Measurements from ENCODE around the gene HSBP1L1.

Gene HSBP1L1

GRCh38 chr18:79935499-79935898, 28.9 kb upstream of the HSBP1L1 start:
- Histone ChIP-seq H3K14ac (ENCODE audit: low read length) (no peak overlapping the region), H3K27me3 (ENCODE audit: control insufficient read depth in 3 of 3, insufficient read depth in 3 of 3, low read depth in 1 of 3, low read length in 3 of 3) (peaks cover 0 to 2% (median 0%) of the 10 kb centered on the region in 3 experiments), H3K23ac (ENCODE audit: low read depth, low read length, poor library complexity) (no peak overlapping the region), H3K4me2 (ENCODE audit: insufficient read depth, low read length, poor library complexity, severe bottlenecking) (no peak overlapping the region), H2BK15ac (ENCODE audit: low read length) (no peak overlapping the region), H3K79me1 (ENCODE audit: low read depth, low read length) (peaks cover 12% of the 10 kb centered on the region), H3K9ac (ENCODE audit: low read depth, low read length, poor library complexity) (no peak overlapping the region), H2BK120ac (ENCODE audit: low read depth, low read length) (no peak overlapping the region), H2BK5ac (ENCODE audit: low read length) (no peak overlapping the region), H4K8ac (ENCODE audit: low read depth, low read length) (no peak overlapping the region), H3K9me3 (replicated peaks in 1 of 2; ENCODE audit: control insufficient read depth in 2 of 2, insufficient read depth in 1 of 2, low read depth in 1 of 2, low read length in 2 of 2) (peaks cover 14 to 45% of the 10 kb centered on the region in 2 donors), H3K4me3 (ENCODE audit: low read length in 2 of 2) (no peak overlapping the region), H3K18ac (ENCODE audit: low read length) (no peak overlapping the region), H3K36me3 (replicated peaks in 1 of 2; ENCODE audit: control insufficient read depth in 2 of 2, insufficient read depth in 2 of 2, low read length in 2 of 2) (peaks cover 7 to 51% of the 10 kb centered on the region in 2 donors), H2AFZ (ENCODE audit: low read length) (no peak overlapping the region), H4K91ac (ENCODE audit: low read depth, low read length, poor library complexity) (no peak overlapping the region), H3K4me1 (ENCODE audit: control insufficient read depth in 2 of 2, insufficient read depth in 1 of 2, low read depth in 1 of 2, low read length in 2 of 2) (no peaks in the 10 kb centered on the region), H2BK12ac (ENCODE audit: low read length) (no peak overlapping the region), H3K27ac (replicated peaks; ENCODE audit: low read length) (no peak overlapping the region), H2AK5ac (ENCODE audit: low read depth, low read length) (no peak overlapping the region), H3K4ac (ENCODE audit: low read length) (no peak overlapping the region)
- DNase-seq (ENCODE audit: low spot score), result no peak
- WGBS, 2 donors (ENCODE audit: extremely low coverage in 2 of 2, insufficient read length in 2 of 2, insufficient replicate concordance in 1 of 2), result no CpG with 5 or more reads among the region's 3 CpGs

DNA sequence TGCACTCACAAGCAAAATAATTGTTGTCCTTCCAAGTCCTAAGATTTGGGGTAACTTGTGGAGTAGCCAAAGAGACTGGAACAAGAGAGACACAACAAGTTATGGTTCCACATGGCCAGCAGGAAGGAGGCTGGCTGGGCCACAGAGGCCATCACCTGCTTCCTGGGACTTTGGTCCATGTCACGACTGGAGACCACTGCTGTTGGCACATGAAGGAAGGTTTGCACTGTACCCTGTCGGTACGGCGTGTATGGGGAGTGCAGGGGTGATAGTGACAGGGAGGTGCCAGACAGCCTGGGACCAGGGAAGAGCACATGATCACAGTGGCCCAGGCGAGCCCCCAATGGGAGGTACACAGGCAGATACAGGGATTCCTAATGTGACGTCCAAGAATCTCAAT, 28.5 kb upstream of the HSBP1L1 start:
- no peak overlapping the region for H3K23ac ChIP-seq (ENCODE audit: low read depth, low read length, poor library complexity)
- H3K14ac ChIP-seq (ENCODE audit: low read length), result no peak overlapping the region
- H4K8ac ChIP-seq (ENCODE audit: low read depth, low read length), result no peak overlapping the region
- no peak overlapping the region for H3K4ac ChIP-seq (ENCODE audit: low read length)
- DNase-seq (ENCODE audit: low spot score), result no peak
- H3K4me3 ChIP-seq (ENCODE audit: low read length in 2 of 2), result no peak overlapping the region
- no peak overlapping the region for H2BK120ac ChIP-seq (ENCODE audit: low read depth, low read length)
- no peaks in the 10 kb centered on the region for H3K4me1 ChIP-seq (ENCODE audit: control insufficient read depth in 2 of 2, insufficient read depth in 1 of 2, low read depth in 1 of 2, low read length in 2 of 2)
- peak overlapping the region; percentile 47 for H3K9ac ChIP-seq (ENCODE audit: low read depth, low read length, poor library complexity)
- WGBS, 2 donors (ENCODE audit: extremely low coverage in 2 of 2, insufficient read length in 2 of 2, insufficient replicate concordance in 1 of 2), result no CpG with 5 or more reads among the region's 6 CpGs
- H3K27ac ChIP-seq (replicated peaks; ENCODE audit: low read length), result no peak overlapping the region
- H3K9me3 ChIP-seq (replicated peaks in 1 of 2; ENCODE audit: control insufficient read depth in 2 of 2, insufficient read depth in 1 of 2, low read depth in 1 of 2, low read length in 2 of 2), result peaks cover 14 to 41% of the 10 kb centered on the region in 2 donors
- H2BK12ac ChIP-seq (ENCODE audit: low read length), result no peak overlapping the region
- H3K36me3 ChIP-seq (replicated peaks in 1 of 2; ENCODE audit: control insufficient read depth in 2 of 2, insufficient read depth in 2 of 2, low read length in 2 of 2), result peaks cover 7 to 55% of the 10 kb centered on the region in 2 donors
- no peak overlapping the region for H4K91ac ChIP-seq (ENCODE audit: low read depth, low read length, poor library complexity)
- H3K4me2 ChIP-seq (ENCODE audit: insufficient read depth, low read length, poor library complexity, severe bottlenecking), result no peak overlapping the region
- no peak overlapping the region for H2BK5ac ChIP-seq (ENCODE audit: low read length)
- H2AFZ ChIP-seq (ENCODE audit: low read length), result no peak overlapping the region
- peaks cover 0 to 2% (median 0%) of the 10 kb centered on the region in 3 experiments for H3K27me3 ChIP-seq (ENCODE audit: control insufficient read depth in 3 of 3, insufficient read depth in 3 of 3, low read depth in 1 of 3, low read length in 3 of 3)
- peaks cover 12% of the 10 kb centered on the region for H3K79me1 ChIP-seq (ENCODE audit: low read depth, low read length)
- no peak overlapping the region for H2BK15ac ChIP-seq (ENCODE audit: low read length)
- no peak overlapping the region for H2AK5ac ChIP-seq (ENCODE audit: low read depth, low read length)
- no peak overlapping the region for H3K18ac ChIP-seq (ENCODE audit: low read length)

DNA sequence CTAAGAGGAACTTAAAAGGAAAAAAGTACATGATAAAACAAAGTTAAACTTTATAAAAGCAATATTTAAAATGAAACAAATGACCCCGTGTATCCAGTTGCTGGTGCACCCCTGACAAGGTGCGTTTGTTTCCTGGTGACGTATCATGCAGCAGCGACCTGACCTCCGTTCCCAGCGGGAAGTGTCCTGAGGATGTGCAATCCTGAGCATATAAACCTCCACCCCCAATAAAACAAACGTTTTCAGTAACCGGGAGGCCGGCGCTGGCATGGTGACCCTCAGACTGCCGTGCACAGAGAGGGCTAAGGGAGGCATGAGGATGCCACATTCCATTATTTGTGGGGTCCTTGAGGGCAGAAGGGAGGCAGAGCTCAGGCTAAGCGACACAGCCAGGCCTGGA, 27.8 kb upstream of the HSBP1L1 start:
- Histone ChIP-seq H3K18ac (ENCODE audit: low read length) (no peak overlapping the region), H3K4ac (ENCODE audit: low read length) (no peak overlapping the region), H3K9me3 (replicated peaks in 1 of 2; ENCODE audit: control insufficient read depth in 2 of 2, insufficient read depth in 1 of 2, low read depth in 1 of 2, low read length in 2 of 2) (peaks cover 12 to 34% of the 10 kb centered on the region in 2 donors), H3K14ac (ENCODE audit: low read length) (no peak overlapping the region), H2BK12ac (ENCODE audit: low read length) (no peak overlapping the region), H3K79me1 (ENCODE audit: low read depth, low read length) (peaks cover 12% of the 10 kb centered on the region), H4K91ac (ENCODE audit: low read depth, low read length, poor library complexity) (no peak overlapping the region), H3K4me1 (ENCODE audit: control insufficient read depth in 2 of 2, insufficient read depth in 1 of 2, low read depth in 1 of 2, low read length in 2 of 2) (no peaks in the 10 kb centered on the region), H2AFZ (ENCODE audit: low read length) (no peak overlapping the region), H2BK120ac (ENCODE audit: low read depth, low read length) (no peak overlapping the region), H3K27ac (replicated peaks; ENCODE audit: low read length) (no peak overlapping the region), H3K4me3 (ENCODE audit: low read length in 2 of 2) (no peak overlapping the region), H2BK15ac (ENCODE audit: low read length) (no peak overlapping the region), H4K8ac (ENCODE audit: low read depth, low read length) (no peak overlapping the region), H2AK5ac (ENCODE audit: low read depth, low read length) (no peak overlapping the region), H3K4me2 (ENCODE audit: insufficient read depth, low read length, poor library complexity, severe bottlenecking) (no peak overlapping the region), H3K23ac (ENCODE audit: low read depth, low read length, poor library complexity) (no peak overlapping the region), H3K9ac (ENCODE audit: low read depth, low read length, poor library complexity) (no peak overlapping the region), H2BK5ac (ENCODE audit: low read length) (no peak overlapping the region), H3K27me3 (ENCODE audit: control insufficient read depth in 3 of 3, insufficient read depth in 3 of 3, low read depth in 1 of 3, low read length in 3 of 3) (peaks cover 0 to 2% (median 0%) of the 10 kb centered on the region in 3 experiments), H3K36me3 (replicated peaks in 1 of 2; ENCODE audit: control insufficient read depth in 2 of 2, insufficient read depth in 2 of 2, low read length in 2 of 2) (peaks cover 9 to 62% of the 10 kb centered on the region in 2 donors)
- WGBS, 2 donors (ENCODE audit: extremely low coverage in 2 of 2, insufficient read length in 2 of 2, insufficient replicate concordance in 1 of 2), result no CpG with 5 or more reads among the region's 12 CpGs
- DNase-seq (ENCODE audit: low spot score), result no peak

DNA sequence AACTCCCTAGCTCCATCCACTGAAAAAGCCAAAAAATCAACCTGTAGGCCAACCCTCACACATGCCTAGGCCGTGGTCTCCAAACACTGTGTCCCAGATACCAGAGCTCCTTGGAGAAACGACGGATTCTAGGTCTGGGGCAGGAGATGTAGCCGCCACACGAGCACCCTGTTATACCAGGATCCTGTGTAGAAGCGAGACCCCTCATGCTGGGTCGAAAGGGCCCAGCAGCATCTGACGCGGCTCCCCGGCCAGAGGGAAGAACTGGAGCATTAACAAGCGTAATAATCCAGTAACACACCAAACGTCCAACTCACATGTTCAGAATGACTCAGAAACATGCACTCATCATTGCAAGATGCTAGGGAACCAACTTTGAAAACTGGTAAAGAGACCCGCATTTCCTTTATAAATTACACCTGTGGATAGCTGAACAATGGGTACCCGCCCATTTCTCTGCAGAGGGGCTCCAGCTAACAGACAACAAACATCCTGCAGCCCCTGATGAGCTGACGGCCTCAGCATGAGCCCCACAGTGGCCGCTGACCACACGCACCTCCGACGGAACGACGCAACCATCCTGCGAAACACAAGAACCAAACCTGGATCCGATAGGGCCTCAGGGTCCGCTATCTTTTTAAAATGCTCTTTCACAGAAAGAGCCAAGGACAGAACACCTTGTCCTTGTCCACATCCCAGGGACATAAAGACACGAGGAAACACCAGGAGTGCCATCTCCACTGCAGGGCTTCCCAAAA, 27.2 kb upstream of the HSBP1L1 start:
- no CpG with 5 or more reads among the region's 25 CpGs for WGBS, 2 donors (ENCODE audit: extremely low coverage in 2 of 2, insufficient read length in 2 of 2, insufficient replicate concordance in 1 of 2)

More for the DNA sequence above, 27.2 kb upstream of the HSBP1L1 start:
- Histone ChIP-seq H3K14ac (ENCODE audit: low read length) (no peak overlapping the region), H4K8ac (ENCODE audit: low read depth, low read length) (no peak overlapping the region), H3K36me3 (replicated peaks in 1 of 2; ENCODE audit: control insufficient read depth in 2 of 2, insufficient read depth in 2 of 2, low read length in 2 of 2) (peaks cover 9 to 69% of the 10 kb centered on the region in 2 donors), H2AK5ac (ENCODE audit: low read depth, low read length) (no peak overlapping the region), H3K4ac (ENCODE audit: low read length) (no peak overlapping the region), H2BK12ac (ENCODE audit: low read length) (no peak overlapping the region), H3K4me2 (ENCODE audit: insufficient read depth, low read length, poor library complexity, severe bottlenecking) (no peak overlapping the region), H2BK5ac (ENCODE audit: low read length) (no peak overlapping the region), H2BK15ac (ENCODE audit: low read length) (no peak overlapping the region), H3K23ac (ENCODE audit: low read depth, low read length, poor library complexity) (no peak overlapping the region), H3K27ac (replicated peaks; ENCODE audit: low read length) (no peak overlapping the region), H3K27me3 (ENCODE audit: control insufficient read depth in 3 of 3, insufficient read depth in 3 of 3, low read depth in 1 of 3, low read length in 3 of 3) (peaks cover 0 to 2% (median 0%) of the 10 kb centered on the region in 3 experiments), H3K4me1 (ENCODE audit: control insufficient read depth in 2 of 2, insufficient read depth in 1 of 2, low read depth in 1 of 2, low read length in 2 of 2) (no peaks in the 10 kb centered on the region), H3K79me1 (ENCODE audit: low read depth, low read length) (peaks cover 12% of the 10 kb centered on the region), H3K9me3 (replicated peaks in 1 of 2; ENCODE audit: control insufficient read depth in 2 of 2, insufficient read depth in 1 of 2, low read depth in 1 of 2, low read length in 2 of 2) (peaks cover 12 to 32% of the 10 kb centered on the region in 2 donors), H3K4me3 (ENCODE audit: low read length in 2 of 2) (no peak overlapping the region), H2AFZ (ENCODE audit: low read length) (no peak overlapping the region), H3K9ac (ENCODE audit: low read depth, low read length, poor library complexity) (no peak overlapping the region), H4K91ac (ENCODE audit: low read depth, low read length, poor library complexity) (no peak overlapping the region), H2BK120ac (ENCODE audit: low read depth, low read length) (no peak overlapping the region), H3K18ac (ENCODE audit: low read length) (no peak overlapping the region)
- no peak for DNase-seq (ENCODE audit: low spot score)

All from neuronal stem cell (in vitro differentiated cells).